ENCODE measurements around the gene SULT2B1. TPM values are rescaled to one million over a fixed set of nuclear protein-coding genes. Genes with fewer than 3 reads are reported as not detected.

SULT2B1 gene
- total and polyA plus RNA-seq, 7 experiments from 2014 or later, result 0.41 TPM; not detected in 6

- Histone ChIP-seq H3K36me3 (ENCODE audit: control insufficient read depth in 2 of 3, insufficient read depth in 3 of 3, low read length in 3 of 3) (peaks cover 4 to 29% (median 11%) of the 10 kb centered on the region in 3 experiments), H3K4me3 (ENCODE audit: low read length) (peak within 1 kb of the TSS; percentile 89), H3K27ac (ENCODE audit: low read depth, low read length) (peak within 1 kb of the TSS; percentile 90), H3K9me3 (ENCODE audit: control insufficient read depth in 2 of 3, low read length in 3 of 3) (no peaks in the 10 kb centered on the region), H3K4me1 (ENCODE audit: control insufficient read depth in 2 of 2, insufficient read depth in 2 of 2, low read length in 2 of 2) (peaks cover 33 to 38% of the 10 kb centered on the region in 2 donors), H3K27me3 (ENCODE audit: control insufficient read depth in 2 of 2, insufficient read depth in 2 of 2, low read length in 2 of 2) (no peaks in the 10 kb centered on the region)
- ChIA-PET CTCF (interaction anchor here (1.3 to 1.7 kb wide), 2 partner anchors 8 to 13 kb away, joined by 4 to 5 read pairs; partner anchors contain the start of gene CA11), POLR2A (interaction anchor here (0.5 to 3.0 kb wide), 10 partner anchors 8 to 1777 kb away, joined by 3 to 32 read pairs (median 4); partner anchors contain the start of genes ARHGAP35, CA11, EMP3 and RPL18)
- Mint-ChIP-seq H3K4me1 (peaks cover 13 to 47% (median 41%) of the 10 kb centered on the region in 7 donors), H3K27ac (peak within 1 kb of the TSS; percentile 97 to 100 (median 98)), H3K36me3 (peaks cover 0 to 8% (median 7%) of the 10 kb centered on the region in 5 donors), H3K9me3 (peaks cover 0 to 10% (median 0%) of the 10 kb centered on the region in 11 donors), H3K4me3 (peak within 1 kb of the TSS; percentile 87 to 100 (median 98)), H3K27me3 (peaks cover 0 to 8% (median 0%) of the 10 kb centered on the region in 5 donors)
- ATAC-seq (no peak), DNase-seq (peak in 2 of 9 donors; percentile 34 to 46)
- intact Hi-C loops (cut with micrococcal nuclease), result loop anchor here (1.0 to 10.0 kb wide), 29 partner anchors 13 to 1525 kb away; partner anchors contain the start of genes CCDC9 (in 2 of the 2), GYS1 (in 2 of the 2), PRMT1 (in 2 of the 2) and RPL18 (in 2 of the 2)
Measured at GRCh38 chr19:48636859-48637448, 85.0 kb downstream of the SULT2B1 start, which contains the start of gene DBP. TSS of gene DBP (minus strand) at chr19:48637379. CDS start at chr19:48636994, 385 bp downstream.

DNA sequence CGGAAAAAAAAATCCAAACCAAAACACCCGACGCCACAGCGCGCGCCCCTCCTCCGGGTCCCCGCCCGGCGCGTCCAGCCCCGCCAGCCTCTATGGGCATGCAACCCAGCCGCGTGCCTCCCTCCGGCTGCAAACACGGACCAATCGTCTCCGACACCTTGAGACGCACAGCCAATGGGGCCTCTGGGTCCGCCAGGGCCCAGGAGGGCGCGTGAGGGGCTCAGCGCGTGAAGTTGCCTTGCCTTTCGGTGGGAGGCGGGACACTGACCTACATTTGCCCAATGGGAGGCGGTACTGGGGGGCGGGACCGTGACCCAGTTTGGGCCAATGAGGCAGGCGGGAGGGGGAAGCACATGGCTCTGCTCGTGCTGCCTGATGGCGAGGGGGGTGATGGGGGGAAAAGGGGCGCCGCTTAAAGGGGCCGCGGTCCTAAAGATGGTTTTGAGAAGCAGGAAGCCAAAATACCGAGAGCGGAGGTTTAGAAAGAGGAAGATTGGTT lies 85.5 kb downstream of the SULT2B1 start:
- Mint-ChIP-seq H3K4me1 (peaks cover 13 to 45% (median 41%) of the 10 kb centered on the region in 7 donors), H3K4me3 (peak overlapping the region; percentile 87 to 100 (median 98)), H3K27ac (peak overlapping the region; percentile 97 to 100 (median 98)), H3K36me3 (peaks cover 0 to 6% (median 4%) of the 10 kb centered on the region in 5 donors), H3K27me3 (peaks cover 0 to 9% (median 0%) of the 10 kb centered on the region in 5 donors), H3K9me3 (peaks cover 0 to 10% (median 0%) of the 10 kb centered on the region in 11 donors)
- CTCF ChIA-PET, result interaction anchor here (0.9 to 1.7 kb wide), 3 partner anchors 8 to 13 kb away, joined by 3 to 5 read pairs (median 4); partner anchors contain the start of gene CA11
- ATAC-seq (peak; percentile 83), DNase-seq (peak; percentile 91 to 100 (median 100))
- no peaks in the 10 kb centered on the region for H3K9me3 ChIP-seq (ENCODE audit: control insufficient read depth in 2 of 3, low read length in 3 of 3)
- peaks cover 4 to 25% (median 9%) of the 10 kb centered on the region in 3 experiments for H3K36me3 ChIP-seq (ENCODE audit: control insufficient read depth in 2 of 3, insufficient read depth in 3 of 3, low read length in 3 of 3)
- peaks cover 33 to 36% of the 10 kb centered on the region in 2 donors for H3K4me1 ChIP-seq (ENCODE audit: control insufficient read depth in 2 of 2, insufficient read depth in 2 of 2, low read length in 2 of 2)
- intact Hi-C loops (cut with micrococcal nuclease), result loop anchor here (1.0 to 10.0 kb wide), 29 partner anchors 13 to 1525 kb away; partner anchors contain the start of genes CCDC9 (in 2 of the 2), GYS1 (in 2 of the 2), PRMT1 (in 2 of the 2) and RPL18 (in 2 of the 2)
- POLR2A ChIA-PET, result interaction anchor here (0.5 to 3.0 kb wide), 18 partner anchors 8 to 1777 kb away, joined by 3 to 32 read pairs (median 4); partner anchors contain the start of genes ARHGAP35, CA11, EMP3 and FAM83E
- H3K27me3 ChIP-seq (ENCODE audit: control insufficient read depth in 2 of 2, insufficient read depth in 2 of 2, low read length in 2 of 2), result no peaks in the 10 kb centered on the region
- peak overlapping the region; percentile 90 for H3K27ac ChIP-seq (ENCODE audit: low read depth, low read length)
- H3K4me3 ChIP-seq (ENCODE audit: low read length), result peak overlapping the region; percentile 89

- peaks cover 0 to 11% (median 0%) of the 10 kb centered on the region in 5 donors for H3K27me3 Mint-ChIP-seq
Measured at GRCh38 chr19:48637948-48638830, 86.2 kb downstream of the SULT2B1 start.

GRCh38 chr19:48638831-48639381 lies 86.9 kb downstream of the SULT2B1 start:
- intact Hi-C loops (cut with micrococcal nuclease), result loop anchor here (1.0 to 10.0 kb wide), 16 partner anchors 7 to 1527 kb away; partner anchors contain the start of genes CA11 (in 2 of the 2), CCDC9 (in 2 of the 2), PRMT1 (in 2 of the 2) and AKT1S1 (in 1 of the 2)
- Mint-ChIP-seq H3K27me3 (peaks cover 0 to 11% (median 0%) of the 10 kb centered on the region in 5 donors), H3K27ac (peak overlapping the region; percentile 97 to 100 (median 98)), H3K4me1 (peaks cover 13 to 37% (median 31%) of the 10 kb centered on the region in 7 donors), H3K36me3 (peaks cover 0 to 5% (median 0%) of the 10 kb centered on the region in 5 donors), H3K9me3 (peaks cover 0 to 10% (median 0%) of the 10 kb centered on the region in 11 donors), H3K4me3 (peak overlapping the region; percentile 87 to 100 (median 98))
- Histone ChIP-seq H3K27me3 (ENCODE audit: control insufficient read depth in 2 of 2, insufficient read depth in 2 of 2, low read length in 2 of 2) (no peaks in the 10 kb centered on the region), H3K27ac (ENCODE audit: low read depth, low read length) (peak overlapping the region; percentile 90), H3K9me3 (ENCODE audit: control insufficient read depth in 2 of 3, low read length in 3 of 3) (no peaks in the 10 kb centered on the region), H3K4me1 (ENCODE audit: control insufficient read depth in 2 of 2, insufficient read depth in 2 of 2, low read length in 2 of 2) (peaks cover 22 to 23% of the 10 kb centered on the region in 2 donors), H3K36me3 (ENCODE audit: control insufficient read depth in 2 of 3, insufficient read depth in 3 of 3, low read length in 3 of 3) (peaks cover 0 to 12% (median 0%) of the 10 kb centered on the region in 3 experiments), H3K4me3 (ENCODE audit: low read length) (peak overlapping the region; percentile 77)
- ATAC-seq (no peak), DNase-seq (peak in 1 of 9 donors; percentile 32)
- CTCF ChIA-PET, result no interaction called here
- POLR2A ChIA-PET, result interaction anchor here (0.6 to 1.5 kb wide), 3 partner anchors 76 to 307 kb away, joined by 3 read pairs; no protein-coding TSS in a partner anchor

More at GRCh38 chr19:48637948-48638830, 86.2 kb downstream of the SULT2B1 start:
- peaks cover 29 to 30% of the 10 kb centered on the region in 2 donors for H3K4me1 ChIP-seq (ENCODE audit: control insufficient read depth in 2 of 2, insufficient read depth in 2 of 2, low read length in 2 of 2)
- peak overlapping the region; percentile 87 to 100 (median 98) for H3K4me3 Mint-ChIP-seq
- peak overlapping the region; percentile 77 for H3K4me3 ChIP-seq (ENCODE audit: low read length)
- no peaks in the 10 kb centered on the region for H3K9me3 ChIP-seq (ENCODE audit: control insufficient read depth in 2 of 3, low read length in 3 of 3)
- peaks cover 0 to 10% (median 0%) of the 10 kb centered on the region in 11 donors for H3K9me3 Mint-ChIP-seq
- H3K36me3 Mint-ChIP-seq, result peaks cover 0 to 5% (median 3%) of the 10 kb centered on the region in 5 donors
- ChIA-PET POLR2A (interaction anchor here (0.6 to 3.0 kb wide), 18 partner anchors 7 to 327 kb away, joined by 3 to 32 read pairs (median 3); partner anchors contain the start of genes CA11, EMP3, FAM83E and FTL), CTCF (interaction anchor here (0.9 to 1.3 kb wide), 2 partner anchors 8 to 14 kb away, joined by 3 to 4 read pairs; no protein-coding TSS in a partner anchor)
- peak; percentile 68 to 94 (median 89) for DNase-seq
- intact Hi-C loops (cut with micrococcal nuclease), result loop anchor here (1.0 to 10.0 kb wide), 32 partner anchors 8 to 1526 kb away; partner anchors contain the start of genes CA11 (in 2 of the 2), CCDC9 (in 2 of the 2), GYS1 (in 2 of the 2) and PRMT1 (in 2 of the 2)
- H3K27ac Mint-ChIP-seq, result peak overlapping the region; percentile 97 to 100 (median 98)
- H3K27ac ChIP-seq (ENCODE audit: low read depth, low read length), result peak overlapping the region; percentile 90
- peaks cover 13 to 42% (median 38%) of the 10 kb centered on the region in 7 donors for H3K4me1 Mint-ChIP-seq
- peak; percentile 61 for ATAC-seq
- H3K36me3 ChIP-seq (ENCODE audit: control insufficient read depth in 2 of 3, insufficient read depth in 3 of 3, low read length in 3 of 3), result peaks cover 0 to 18% (median 2%) of the 10 kb centered on the region in 3 experiments
- no peaks in the 10 kb centered on the region for H3K27me3 ChIP-seq (ENCODE audit: control insufficient read depth in 2 of 2, insufficient read depth in 2 of 2, low read length in 2 of 2)
